HepG2 (cell line): ENCODE measurements around the gene EIF4A3. TPM values are rescaled to one million over a fixed set of nuclear protein-coding genes. Genes with fewer than 3 reads are reported as not detected.

ENCODE experiments used
- ATAC-seq: fragments of 200-7000 bp; cut with Tn5 transposase; 3 replicates; pipeline ENCODE4 v1.9.1; 2020; ENCODE audit warnings: mild to moderate bottlenecking, moderate library complexity
- BruUV-seq: library from RNA; stranded (reverse); fragments of 400-500 nt; replicated peaks from 2 replicates; lab custom pipeline; 2021; lab: Mats Ljungman, UMichigan
- CTCF ChIA-PET: fragments of 300-600 bp; formaldehyde crosslinking; extraction: SDS; loops from one replicate; lab custom pipeline; 2021; ENCODE audit warnings: low total read pairs, inconsistent platforms, low intra/inter-chr PET ratio; lab: Yijun Ruan, JAX
- POLR2A ChIA-PET: fragments of 350-600 bp; sonication (Branson Sonifier 250); formaldehyde crosslinking; loops from one replicate; lab custom pipeline; 2020; ENCODE audit warnings: antibody characterized with exemption, inconsistent platforms; lab: Yijun Ruan, JAX
- DNase-seq: peaks from one replicate; pipeline ENCODE4 v3.0.0-alpha.2; 2015; ENCODE audit warnings: low spot score
- FAIRE-seq: peaks from 3 replicates; lab custom pipeline; 2011; peaks lifted over from hg19 to GRCh38; lab: Jason Lieb, UNC
- H2AFZ ChIP-seq: one replicate; pipeline ENCODE4 v1.6.1; 2011; ENCODE audit warnings: low read length, inconsistent platforms
- H3K27ac ChIP-seq: fragments of 300-600 bp; 3 replicates; pipeline ENCODE4 v1.8.0; 2011; ENCODE audit warnings: mixed run types, mild to moderate bottlenecking, mixed read lengths, low read length, inconsistent platforms; ENCODE audit not compliant: insufficient read depth; ENCODE audit errors: extremely low read length
- H3K27me3 ChIP-seq, 2 experiments: fragments of 200-600 bp in 1 of 2; 2 replicates in 1 of 2; 3 replicates in 1 of 2; pipeline versions ENCODE4 v1.6.0 to v1.8.0; 2011; ENCODE audit warnings: low read length in 2 of 2, mild to moderate bottlenecking in 2 of 2, moderate library complexity in 2 of 2, inconsistent platforms in 1 of 2; ENCODE audit not compliant: insufficient read depth in 2 of 2, control insufficient read depth in 1 of 2
- H3K36me3 ChIP-seq, 2 experiments: fragments of 200-600 bp in 1 of 2; replicated peaks in 1 of 2; 2 replicates in 1 of 2; 3 replicates in 1 of 2; pipeline versions ENCODE4 v1.5.1 to v1.8.0; 2011; ENCODE audit warnings: low read length in 2 of 2, inconsistent platforms in 1 of 2; ENCODE audit not compliant: insufficient read depth in 2 of 2, control insufficient read depth in 1 of 2
- H3K4me1 ChIP-seq: 2 replicates; pipeline ENCODE4 v1.5.1; 2012; ENCODE audit warnings: low read length, inconsistent platforms; ENCODE audit not compliant: insufficient read depth
- H3K4me2 ChIP-seq: 2 replicates; pipeline ENCODE4 v1.6.0; 2011; ENCODE audit warnings: low read depth, low read length, inconsistent platforms
- H3K4me3 ChIP-seq, 3 experiments: fragments of 200-600 bp in 1 of 3; sonication (generic), shearing (Covaris generic) in 1 of 3; replicated peaks in 1 of 3; 2 replicates each; pipeline ENCODE4 v1.5.1; 2011 to 2016; ENCODE audit warnings: low read length in 3 of 3, inconsistent platforms in 2 of 3, low read depth in 2 of 3, mild to moderate bottlenecking in 2 of 3, control low read depth in 1 of 3, mixed read lengths in 1 of 3; ENCODE audit not compliant: insufficient read depth in 1 of 3
- H3K79me2 ChIP-seq: one replicate; pipeline ENCODE4 v1.6.1; 2011; ENCODE audit warnings: low read length, inconsistent platforms; ENCODE audit not compliant: insufficient read depth
- H3K9ac ChIP-seq: 2 replicates; pipeline ENCODE4 v1.6.0; 2011; ENCODE audit warnings: mild to moderate bottlenecking, low read depth, low read length, inconsistent platforms; ENCODE audit not compliant: insufficient read depth
- H3K9me3 ChIP-seq: 2 replicates; pipeline ENCODE4 v1.5.1; 2012; ENCODE audit warnings: mild to moderate bottlenecking, low read length
- H4K20me1 ChIP-seq: 2 replicates; pipeline ENCODE4 v1.6.0; 2011; ENCODE audit warnings: inconsistent platforms, mild to moderate bottlenecking, low read length, moderate library complexity; ENCODE audit not compliant: insufficient read depth
- AGO2 ChIP-seq: fragments of 200-400 bp; formaldehyde crosslinking; optimal IDR thresholded peaks from 2 replicates; pipeline ENCODE3; 2017; ENCODE audit warnings: mild to moderate bottlenecking, low read depth, low read length, moderate library complexity
- ARNT ChIP-seq: fragments of 450-650 bp; IDR thresholded peaks from 2 replicates; pipeline ENCODE4 v1.6.1; 2017
- ATF7 ChIP-seq, 2 experiments: fragments of 450-650 bp in 1 of 2; sonication (generic) in 1 of 2; formaldehyde crosslinking in 1 of 2; IDR thresholded peaks; 2 replicates each; pipeline versions ENCODE4 v1.4.0 to v1.6.1; 2016 to 2020; ENCODE audit warnings: antibody characterized with exemption in 1 of 2, mild to moderate bottlenecking in 1 of 2, missing genetic modification reagents in 1 of 2
- CREB1 ChIP-seq, 2 experiments: fragments of 450-650 bp in 1 of 2; IDR thresholded peaks; 2 replicates each; pipeline ENCODE4 v1.6.1; 2016 to 2017; ENCODE audit warnings: control low read depth in 1 of 2, mild to moderate bottlenecking in 1 of 2, missing compliant biosample characterization in 1 of 2, missing genetic modification characterization in 1 of 2
- ETV5 ChIP-seq: IDR thresholded peaks from 2 replicates; pipeline ENCODE4 v1.6.1; 2018; ENCODE audit warnings: missing biosample characterization, missing genetic modification reagents, inconsistent platforms, borderline replicate concordance
- EZH2 ChIP-seq: conservative IDR thresholded peaks from 2 replicates; pipeline ENCODE4 v1.6.1; 2012; ENCODE audit warnings: mild to moderate bottlenecking, low read depth, low read length, moderate library complexity
- GLI4 ChIP-seq: sonication (generic); formaldehyde crosslinking; IDR thresholded peaks from 2 replicates; pipeline ENCODE4 v1.5.1; 2020; ENCODE audit warnings: missing genetic modification reagents, mild to moderate bottlenecking, moderate library complexity, borderline replicate concordance
- HES4 ChIP-seq: sonication (generic); formaldehyde crosslinking; IDR thresholded peaks from 2 replicates; pipeline ENCODE4 v1.9.0; 2021; ENCODE audit warnings: mild to moderate bottlenecking, missing genetic modification reagents, borderline replicate concordance
- MED8 ChIP-seq: sonication (generic); formaldehyde crosslinking; IDR thresholded peaks from 2 replicates; pipeline ENCODE4 v1.8.1; 2023; ENCODE audit warnings: mild to moderate bottlenecking, missing genetic modification reagents; ENCODE audit not compliant: insufficient replicate concordance
- NONO ChIP-seq, 2 experiments: fragments of 450-650 bp in 1 of 2; sonication (generic) in 1 of 2; formaldehyde crosslinking in 1 of 2; IDR thresholded peaks in 1 of 2; conservative IDR thresholded peaks in 1 of 2; 2 replicates each; pipeline versions ENCODE4 v1.6.1 to v1.8.0; 2017 to 2022; ENCODE audit warnings: mild to moderate bottlenecking in 1 of 2, missing genetic modification reagents in 1 of 2, moderate library complexity in 1 of 2
- SNAI1 ChIP-seq: sonication (generic); formaldehyde crosslinking; IDR thresholded peaks from 2 replicates; pipeline ENCODE4 v1.5.0; 2020; ENCODE audit warnings: mild to moderate bottlenecking, missing genetic modification reagents, borderline replicate concordance
- ZNF101 ChIP-seq: sonication (generic); formaldehyde crosslinking; IDR thresholded peaks from 2 replicates; pipeline ENCODE4 v1.4.0; 2020; ENCODE audit warnings: mild to moderate bottlenecking, low read depth, missing genetic modification reagents, borderline replicate concordance
- ZNF431 ChIP-seq: sonication (generic); formaldehyde crosslinking; IDR thresholded peaks from 2 replicates; pipeline ENCODE4 v1.9.0; 2022; ENCODE audit warnings: missing genetic modification reagents, low read depth, mild to moderate bottlenecking, borderline replicate concordance
- ZSCAN21 ChIP-seq: sonication (generic); formaldehyde crosslinking; IDR thresholded peaks from 2 replicates; pipeline ENCODE4 v1.8.0; 2022; ENCODE audit warnings: mild to moderate bottlenecking, missing genetic modification reagents, moderate library complexity, borderline replicate concordance
- WGBS: methylation state at CpG from one replicate; pipeline ENCODE4 v1.1.6; 2017; ENCODE audit warnings: low lambda C conversion rate; 5-methylcytosine and 5-hydroxymethylcytosine counted together
- in situ Hi-C: cut with HindIII; loops from 2 replicates; pipeline ENCODE4 v1.10.0; 2017; ENCODE audit warnings: low pct_unique_long_range_greater_than_20kb; ENCODE audit not compliant: extremely low pct_ligation_motif_present
- intact Hi-C: fragments of 100-400 bp; cut with micrococcal nuclease; formaldehyde crosslinking; loops from one replicate; pipeline ENCODE4 v1.10.0; 2022; ENCODE audit not compliant: unreplicated experiment
- polyA plus RNA-seq, 8 experiments: library from polyadenylated mRNA; depleted of rRNA in 3 of 8; stranded (reverse) in 7 of 8; unstranded in 1 of 8; fragments of >200 nt; fragmentation: Illumina TruSeq in 4 of 8; extraction: Trizol in 4 of 8; gene quantifications; 2 replicates each; pipeline versions ENCODE4 v1.2.1 to v1.2.3, GENCODE V29; 2011 to 2016; ENCODE audit warnings: low read depth in 4 of 8, missing spikeins in 1 of 8, mixed read lengths in 1 of 8; ENCODE audit not compliant: insufficient read depth in 1 of 8
- total RNA-seq, 5 experiments: library from RNA; depleted of rRNA; stranded (reverse); fragments of >200 nt; fragmentation: Illumina TruSeq; extraction: Trizol; gene quantifications; 2 replicates each; pipeline ENCODE4 v1.2.3, GENCODE V29; 2016; ENCODE audit warnings: low read depth in 1 of 5
- TF ChIP-seq, protein P1 (sequence below): sonication (generic); formaldehyde crosslinking; IDR thresholded peaks from 2 replicates; pipeline ENCODE4 v1.4.0; 2020; ENCODE audit warnings: missing genetic modification reagents

EIF4A3 gene
- total and polyA plus RNA-seq, 2 of the 13 experiments (the other 11 are each of a cell fraction or from before 2014, with no cell fraction given) = 145 to 187 TPM

DNA sequence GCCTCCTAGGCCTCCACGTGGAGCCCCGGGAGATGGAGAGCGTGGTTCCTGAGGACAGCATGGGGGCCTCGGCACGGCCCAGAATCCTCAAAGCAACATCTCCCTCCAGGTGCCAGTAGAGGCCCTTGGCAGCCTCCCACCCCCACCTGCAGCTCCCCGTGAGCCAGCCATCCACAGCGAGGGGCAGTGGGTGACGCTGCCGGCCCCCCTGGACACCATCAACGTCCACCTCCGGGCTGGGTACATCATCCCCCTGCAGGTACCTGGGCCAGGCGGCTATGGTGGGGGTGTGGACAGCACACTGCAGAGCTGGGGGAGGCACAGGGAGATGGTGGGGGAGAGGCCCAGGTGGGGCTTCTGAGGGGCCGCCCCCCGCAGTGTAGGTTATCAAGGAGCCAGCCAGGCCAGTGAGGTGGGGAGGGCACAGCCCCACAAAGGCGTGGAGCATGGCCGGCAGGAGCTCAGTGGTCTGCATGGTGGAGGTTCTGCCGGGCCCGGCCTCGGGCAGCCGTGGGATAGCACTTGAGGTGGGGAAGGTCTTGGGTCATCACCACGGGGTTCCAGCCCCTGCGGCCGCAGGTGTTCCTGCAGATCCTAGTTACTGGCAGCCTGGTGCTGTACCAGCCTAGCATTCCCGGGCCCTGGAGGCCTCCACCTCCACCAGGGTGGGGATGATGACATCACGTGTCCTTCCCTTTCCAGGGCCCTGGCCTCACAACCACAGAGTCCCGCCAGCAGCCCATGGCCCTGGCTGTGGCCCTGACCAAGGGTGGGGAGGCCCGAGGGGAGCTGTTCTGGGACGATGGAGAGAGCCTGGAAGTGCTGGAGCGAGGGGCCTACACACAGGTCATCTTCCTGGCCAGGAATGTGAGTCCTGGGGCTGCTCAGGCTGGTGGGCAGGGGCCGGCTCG, 29.2 kb downstream of the EIF4A3 start:
- no TSS peak for BruUV-seq
- ChIA-PET POLR2A (no interaction called here), CTCF (no interaction called here)
- in situ Hi-C loops = no loop called here
- intact Hi-C loops = no loop called here
- no peaks in the 10 kb centered on the region for H3K4me1 ChIP-seq
- no peak overlapping the region for H3K9ac ChIP-seq
- no peaks in the 10 kb centered on the region for H4K20me1 ChIP-seq
- DNase-seq (no peak), FAIRE-seq (no peak), ATAC-seq (peak; percentile 12)
- H3K36me3 ChIP-seq = no peaks in the 10 kb centered on the region
- no peaks in the 10 kb centered on the region for H3K79me2 ChIP-seq
- H3K27ac ChIP-seq = no peak overlapping the region
- TF ChIP-seq ZNF431 (CRISPR knock-in tag) = no peak
- TF ChIP-seq CREB1 (IDR thresholded peaks at IDR 0.05) = 0 out of 2 replicates have a peak, but pooled peaks have one; percentile 23
- no peak for TF ChIP-seq CREB1 (CRISPR knock-in tag; IDR thresholded peaks at IDR 0.05)
- no peak for TF ChIP-seq ETV5 (CRISPR knock-in tag)
- TF ChIP-seq SNAI1 (CRISPR knock-in tag) = no peak
- no peak for TF ChIP-seq NONO (IDR thresholded peaks at IDR 0.05)
- 0 out of 2 replicates have a peak, but pooled peaks have one; percentile 3 for TF ChIP-seq NONO (CRISPR knock-in tag; conservative IDR thresholded peaks at IDR 0.05)
- TF ChIP-seq EZH2 = no peak
- peak; percentile 42 for TF ChIP-seq AGO2
- TF ChIP-seq, protein P1, sequence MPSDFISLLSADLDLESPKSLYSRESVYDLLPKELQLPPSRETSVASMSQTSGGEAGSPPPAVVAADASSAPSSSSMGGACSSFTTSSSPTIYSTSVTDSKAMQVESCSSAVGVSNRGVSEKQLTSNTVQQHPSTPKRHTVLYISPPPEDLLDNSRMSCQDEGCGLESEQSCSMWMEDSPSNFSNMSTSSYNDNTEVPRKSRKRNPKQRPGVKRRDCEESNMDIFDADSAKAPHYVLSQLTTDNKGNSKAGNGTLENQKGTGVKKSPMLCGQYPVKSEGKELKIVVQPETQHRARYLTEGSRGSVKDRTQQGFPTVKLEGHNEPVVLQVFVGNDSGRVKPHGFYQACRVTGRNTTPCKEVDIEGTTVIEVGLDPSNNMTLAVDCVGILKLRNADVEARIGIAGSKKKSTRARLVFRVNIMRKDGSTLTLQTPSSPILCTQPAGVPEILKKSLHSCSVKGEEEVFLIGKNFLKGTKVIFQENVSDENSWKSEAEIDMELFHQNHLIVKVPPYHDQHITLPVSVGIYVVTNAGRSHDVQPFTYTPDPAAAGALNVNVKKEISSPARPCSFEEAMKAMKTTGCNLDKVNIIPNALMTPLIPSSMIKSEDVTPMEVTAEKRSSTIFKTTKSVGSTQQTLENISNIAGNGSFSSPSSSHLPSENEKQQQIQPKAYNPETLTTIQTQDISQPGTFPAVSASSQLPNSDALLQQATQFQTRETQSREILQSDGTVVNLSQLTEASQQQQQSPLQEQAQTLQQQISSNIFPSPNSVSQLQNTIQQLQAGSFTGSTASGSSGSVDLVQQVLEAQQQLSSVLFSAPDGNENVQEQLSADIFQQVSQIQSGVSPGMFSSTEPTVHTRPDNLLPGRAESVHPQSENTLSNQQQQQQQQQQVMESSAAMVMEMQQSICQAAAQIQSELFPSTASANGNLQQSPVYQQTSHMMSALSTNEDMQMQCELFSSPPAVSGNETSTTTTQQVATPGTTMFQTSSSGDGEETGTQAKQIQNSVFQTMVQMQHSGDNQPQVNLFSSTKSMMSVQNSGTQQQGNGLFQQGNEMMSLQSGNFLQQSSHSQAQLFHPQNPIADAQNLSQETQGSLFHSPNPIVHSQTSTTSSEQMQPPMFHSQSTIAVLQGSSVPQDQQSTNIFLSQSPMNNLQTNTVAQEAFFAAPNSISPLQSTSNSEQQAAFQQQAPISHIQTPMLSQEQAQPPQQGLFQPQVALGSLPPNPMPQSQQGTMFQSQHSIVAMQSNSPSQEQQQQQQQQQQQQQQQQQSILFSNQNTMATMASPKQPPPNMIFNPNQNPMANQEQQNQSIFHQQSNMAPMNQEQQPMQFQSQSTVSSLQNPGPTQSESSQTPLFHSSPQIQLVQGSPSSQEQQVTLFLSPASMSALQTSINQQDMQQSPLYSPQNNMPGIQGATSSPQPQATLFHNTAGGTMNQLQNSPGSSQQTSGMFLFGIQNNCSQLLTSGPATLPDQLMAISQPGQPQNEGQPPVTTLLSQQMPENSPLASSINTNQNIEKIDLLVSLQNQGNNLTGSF (CRISPR knock-in tag) = no peak
- no peak for TF ChIP-seq MED8
- TF ChIP-seq ARNT = no peak
- peak; percentile 30; the same call in 1 of the 2 replicates for TF ChIP-seq ATF7 (IDR thresholded peaks at IDR 0.05)
- no peak for TF ChIP-seq ATF7 (CRISPR knock-in tag; IDR thresholded peaks at IDR 0.05)
- TF ChIP-seq ZSCAN21 = no peak
- no peak for TF ChIP-seq HES4 (CRISPR knock-in tag)
- TF ChIP-seq ZNF101 (CRISPR knock-in tag) = no peak
- TF ChIP-seq GLI4 = no peak
- H3K4me3 ChIP-seq = no peak overlapping the region
- H3K9me3 ChIP-seq = no peaks in the 10 kb centered on the region
- H2AFZ ChIP-seq = no peak overlapping the region
- H3K27me3 ChIP-seq = no peaks in the 10 kb centered on the region
- WGBS = 95% methylated on average over 16 of the region's 31 CpGs
- no peak overlapping the region for H3K4me2 ChIP-seq
